ENCODE data around the gene ETV4. TPM values are rescaled to one million over a fixed set of nuclear protein-coding genes. Genes with fewer than 3 reads are reported as not detected.

Gene ETV4
- total RNA-seq, 1 experiment from 2014 or later = 31.5 TPM

DNA sequence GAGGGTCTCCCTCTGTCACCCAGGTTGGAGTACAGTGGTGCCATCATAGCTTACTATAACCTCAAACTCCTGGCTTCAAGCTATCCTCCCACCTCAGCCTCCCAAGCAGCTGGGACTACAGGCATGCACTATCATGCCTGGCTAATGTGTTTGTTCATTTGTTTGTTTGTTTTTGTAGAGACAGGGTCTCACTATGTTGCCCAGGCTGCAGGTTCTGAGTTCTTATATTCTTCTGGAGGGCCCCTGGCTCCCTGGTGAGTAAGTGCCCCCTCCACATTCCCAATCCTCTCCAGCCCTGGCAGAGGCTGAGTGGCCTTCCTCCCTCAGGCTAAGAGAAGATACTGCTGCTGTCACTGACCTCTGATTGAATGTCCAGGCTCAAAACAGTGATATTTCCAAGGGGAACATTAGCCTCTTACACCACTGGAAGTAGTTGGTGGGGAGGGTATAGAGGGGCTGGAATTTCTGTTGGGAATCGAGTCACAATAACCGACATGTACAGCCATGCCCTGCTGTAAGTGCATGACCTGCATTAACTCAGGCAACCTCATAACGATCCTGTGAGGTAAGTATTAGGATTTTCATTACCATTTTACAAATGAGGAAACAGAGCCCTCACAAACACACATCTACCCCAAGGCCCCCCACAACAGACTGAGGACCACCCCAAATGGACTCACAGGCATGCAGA, 2.7 kb upstream of the ETV4 start:
- in situ Hi-C loops (cut with HindIII; ENCODE audit: low sequenced_read_pairs) = no loop called here
- no peak for DNase-seq (ENCODE audit: low spot score)

DNA sequence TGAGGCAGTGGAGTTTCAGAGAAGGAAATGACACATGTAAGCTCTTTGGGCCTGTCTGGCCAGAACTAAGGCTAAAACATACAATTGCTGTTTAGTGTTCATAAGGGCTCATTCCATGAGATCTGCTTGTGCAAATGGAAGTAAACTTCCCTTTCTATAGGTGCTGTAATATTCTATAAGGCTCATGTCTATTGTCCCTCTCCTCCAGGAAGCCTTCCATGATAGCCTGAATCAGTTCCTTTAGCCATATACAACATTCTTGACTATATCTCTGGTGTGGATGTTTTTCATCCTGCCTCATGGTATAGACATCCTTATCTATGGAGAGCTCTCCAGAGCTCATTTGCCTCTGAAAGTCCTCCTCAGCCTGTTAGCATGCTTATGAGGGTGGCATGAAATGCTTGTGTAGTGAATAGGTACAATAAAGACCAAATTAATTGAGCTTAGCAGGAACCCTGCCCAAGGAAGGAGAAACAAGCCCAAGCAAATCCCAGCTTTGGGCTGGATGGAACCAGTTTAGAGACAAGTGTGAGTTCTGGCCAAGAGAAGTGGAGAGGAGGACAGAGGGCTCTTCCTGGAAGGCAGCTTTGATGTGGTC, 1.6 kb upstream of the ETV4 start:
- in situ Hi-C loops (cut with HindIII; ENCODE audit: low sequenced_read_pairs) = no loop called here
- DNase-seq (ENCODE audit: low spot score) = no peak

DNA sequence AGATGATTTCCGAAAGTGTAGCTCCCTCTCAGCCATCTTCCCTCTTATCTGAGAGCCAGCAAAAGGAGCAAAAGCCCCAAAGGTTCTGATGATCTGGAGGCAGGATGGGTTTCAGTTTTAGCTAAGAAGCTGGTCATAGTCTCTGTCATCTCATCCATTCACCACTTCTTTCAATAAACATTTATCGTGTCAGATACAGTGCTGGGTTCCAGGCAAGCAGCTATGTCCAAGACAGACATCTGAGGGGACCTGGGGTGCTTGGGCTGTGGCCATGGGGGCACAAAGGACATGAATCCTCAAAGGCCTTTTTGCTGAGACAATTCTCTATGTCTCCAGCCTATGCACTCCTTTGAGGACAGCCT, 1.0 kb upstream of the ETV4 start:
- in situ Hi-C loops (cut with HindIII; ENCODE audit: low sequenced_read_pairs) = no loop called here
- DNase-seq (ENCODE audit: low spot score) = no peak

DNA sequence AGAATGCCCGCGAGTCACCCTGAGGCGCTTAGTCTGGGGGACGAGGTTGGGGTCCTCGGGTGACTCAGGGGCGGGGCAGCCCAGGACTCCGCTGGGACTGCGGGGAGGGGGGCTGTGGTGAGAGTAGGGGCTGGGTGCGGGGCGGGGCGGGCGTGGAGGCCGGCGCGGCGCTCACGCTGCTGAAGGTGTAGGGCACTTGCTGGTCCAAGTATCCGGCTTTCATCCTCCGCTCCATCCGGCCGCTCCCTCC, 832 bp downstream of the ETV4 start:
- DNase-seq (ENCODE audit: low spot score) = no peak
- in situ Hi-C loops (cut with HindIII; ENCODE audit: low sequenced_read_pairs) = no loop called here

DNA sequence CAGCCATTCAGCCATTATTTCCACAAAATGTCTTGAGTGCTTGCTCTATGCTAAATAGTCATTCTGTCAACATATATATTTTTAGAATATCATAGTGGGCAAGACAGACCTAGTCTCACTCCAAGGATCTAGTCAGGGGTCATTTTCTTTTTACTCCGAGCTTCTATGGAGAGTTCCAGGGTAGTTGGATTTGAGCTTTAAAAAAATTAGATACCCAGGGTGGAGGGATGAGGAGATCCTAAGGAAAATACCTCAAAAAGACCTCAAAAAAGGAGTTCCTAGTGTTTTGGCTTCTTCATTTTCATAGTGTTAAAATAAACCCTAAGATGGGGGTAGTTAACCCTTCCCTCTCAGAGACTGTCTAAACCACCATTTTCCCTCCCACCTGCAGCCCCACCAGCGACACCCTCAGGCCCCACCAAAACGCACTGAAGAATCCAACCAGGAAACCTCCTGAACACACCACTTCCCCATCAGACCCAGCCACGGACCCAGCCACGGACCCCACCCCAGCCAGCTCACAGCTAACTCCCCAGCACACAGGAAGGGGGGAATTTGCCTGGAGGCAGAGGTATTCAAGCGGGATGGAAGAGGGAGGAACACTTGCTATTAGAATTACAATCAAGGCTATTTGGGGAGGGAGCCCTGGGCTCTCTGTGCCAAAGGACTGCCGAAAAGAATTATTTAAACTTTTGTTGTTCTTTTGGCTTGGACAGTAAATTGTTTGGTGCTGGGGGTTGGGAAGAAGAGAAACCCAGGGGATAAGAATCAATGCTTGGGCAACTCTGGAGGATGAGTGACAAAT, 2.2 kb downstream of the ETV4 start:
- no peak for DNase-seq (ENCODE audit: low spot score)

DNA sequence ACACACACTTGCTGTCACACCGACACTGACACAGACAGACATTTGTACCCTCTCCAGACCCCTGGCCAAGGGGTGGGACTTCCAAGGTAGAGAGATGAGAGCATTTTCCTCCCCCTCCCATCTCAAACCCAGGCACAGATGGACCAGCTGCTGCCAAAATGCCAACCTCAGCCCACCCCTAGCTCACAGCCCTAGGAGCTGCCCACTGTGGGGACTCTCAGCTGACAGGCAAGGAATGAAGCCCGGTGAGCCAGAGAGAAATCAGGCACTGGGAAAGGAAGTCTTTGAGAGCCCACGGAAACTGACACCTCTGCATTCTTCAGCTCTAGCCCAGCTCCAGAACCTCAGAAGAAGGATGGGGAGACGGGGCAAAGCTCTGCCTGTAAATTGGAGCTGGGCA, 2.8 kb downstream of the ETV4 start:
- no peak for DNase-seq (ENCODE audit: low spot score)
- in situ Hi-C loops (cut with HindIII; ENCODE audit: low sequenced_read_pairs) = no loop called here

More for the DNA sequence above, 2.2 kb downstream of the ETV4 start:
- in situ Hi-C loops (cut with HindIII; ENCODE audit: low sequenced_read_pairs) = no loop called here

DNA sequence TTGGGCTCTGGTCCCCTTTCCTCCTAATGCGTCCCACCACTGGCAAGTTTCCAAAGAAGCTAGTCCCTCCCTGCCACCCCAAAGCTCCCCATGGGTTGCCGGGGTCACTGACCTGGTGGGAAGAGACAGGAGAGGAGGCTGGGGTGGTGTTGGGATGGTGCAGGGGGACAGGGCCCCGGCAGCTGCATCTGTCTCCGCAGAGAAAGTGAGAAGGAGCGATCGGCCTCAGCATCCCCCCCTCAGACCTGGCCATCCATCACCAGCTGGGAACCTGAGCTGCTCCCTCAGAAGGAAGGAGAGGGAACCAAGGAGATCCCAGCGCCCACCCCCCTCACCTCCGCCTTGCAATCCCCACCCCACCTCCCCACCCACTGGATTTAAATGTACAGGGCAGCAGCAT, 3.3 kb downstream of the ETV4 start:
- no peak for DNase-seq (ENCODE audit: low spot score)
- in situ Hi-C loops (cut with HindIII; ENCODE audit: low sequenced_read_pairs) = no loop called here

DNA sequence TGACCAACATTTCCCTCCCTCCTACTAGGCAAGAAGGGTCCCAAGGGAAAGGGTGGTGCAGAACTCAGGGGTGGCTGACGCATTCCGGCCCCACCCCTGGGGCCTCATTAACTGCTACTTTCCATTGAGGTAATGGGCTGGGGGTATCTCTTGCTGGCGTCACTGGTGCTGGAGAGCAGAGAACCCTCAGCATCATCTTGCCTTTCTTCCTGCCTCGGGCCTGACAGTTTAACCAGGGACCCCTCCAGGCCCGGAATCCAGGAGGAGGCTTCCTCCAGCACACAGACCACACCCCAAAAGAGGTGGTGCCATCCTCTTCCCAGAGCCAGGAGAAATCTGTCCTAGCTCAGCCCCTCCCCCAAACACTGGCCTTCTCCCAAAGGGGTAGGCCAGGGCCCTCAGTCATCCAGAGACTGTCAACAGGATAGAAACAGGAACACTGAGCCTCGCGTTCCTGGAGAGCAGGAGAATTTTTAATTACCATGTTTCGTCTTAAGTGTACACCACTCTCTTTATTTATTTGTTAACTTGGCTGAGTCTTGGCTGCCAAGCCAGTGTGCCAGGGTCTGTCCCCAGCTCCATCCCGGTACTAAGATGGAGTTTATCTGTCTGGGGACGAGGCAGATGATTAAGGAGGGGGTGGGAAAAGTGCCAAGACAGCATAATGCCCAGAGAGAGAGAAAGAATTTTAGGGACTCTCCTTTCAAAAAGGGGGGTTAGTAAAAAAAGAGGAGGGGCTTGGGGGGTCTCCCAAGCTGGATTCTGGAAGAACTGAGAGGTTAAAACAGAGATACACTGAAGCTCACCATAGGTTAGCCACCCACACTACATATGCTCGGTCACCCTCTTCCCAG, 5.1 kb downstream of the ETV4 start:
- no peak for DNase-seq (ENCODE audit: low spot score)
- in situ Hi-C loops (cut with HindIII; ENCODE audit: low sequenced_read_pairs) = no loop called here

DNA sequence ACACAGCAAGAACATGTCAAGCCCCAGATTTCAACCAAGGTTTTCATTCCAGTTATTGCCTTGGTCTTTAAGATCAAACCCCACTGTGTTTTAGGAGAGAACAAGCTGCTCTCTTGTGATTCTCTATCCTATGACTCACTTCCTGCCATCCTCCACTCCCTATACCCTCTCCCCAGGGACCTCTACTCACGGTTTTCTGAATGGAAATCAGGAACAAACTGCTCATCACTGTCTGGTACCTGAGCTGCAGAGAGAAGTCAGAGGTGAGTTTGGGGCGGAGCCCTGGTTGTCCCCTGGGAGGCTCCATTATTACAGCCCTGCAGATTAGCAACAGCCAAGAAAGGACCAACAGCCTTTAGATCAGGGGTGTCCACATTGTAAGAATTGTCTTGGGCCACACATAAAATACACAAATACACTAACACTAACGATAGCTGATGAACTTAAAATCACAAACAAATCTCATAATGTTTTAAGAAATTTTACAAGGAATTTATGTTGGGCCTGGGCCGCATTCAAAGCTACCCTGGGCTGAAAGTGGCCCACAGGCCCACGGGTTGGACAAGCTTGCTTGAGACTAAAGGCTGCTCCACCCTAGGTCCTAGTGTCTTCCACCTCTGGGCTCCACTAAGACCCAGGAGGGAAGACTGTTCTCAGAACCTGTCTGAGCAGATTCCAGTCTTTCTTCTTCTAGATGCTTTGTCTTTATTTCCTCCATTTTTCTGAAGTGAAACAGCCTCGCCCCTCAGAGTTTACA, 9.7 kb downstream of the ETV4 start:
- in situ Hi-C loops (cut with HindIII; ENCODE audit: low sequenced_read_pairs) = no loop called here
- DNase-seq (ENCODE audit: low spot score) = no peak

DNA sequence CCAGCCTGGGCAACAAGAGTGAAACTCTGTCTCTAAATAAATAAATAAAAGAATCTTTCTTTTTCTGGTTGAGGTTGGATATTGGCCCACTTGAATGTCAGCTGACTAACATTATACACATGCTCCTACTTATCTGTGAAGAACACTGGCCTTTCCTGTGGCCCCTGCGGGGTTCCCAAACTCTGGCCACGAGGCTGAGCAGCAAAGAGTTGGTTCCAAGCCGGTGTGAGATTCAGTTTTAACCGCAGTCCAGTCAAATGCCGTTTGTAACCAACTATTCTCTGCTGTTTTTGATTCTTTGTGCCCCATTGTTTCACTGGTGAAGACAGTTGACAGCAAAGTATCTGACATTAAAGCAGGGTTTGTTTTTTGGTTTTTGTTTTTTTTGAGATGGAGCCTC, 11.2 kb downstream of the ETV4 start:
- in situ Hi-C loops (cut with HindIII; ENCODE audit: low sequenced_read_pairs) = no loop called here
- DNase-seq (ENCODE audit: low spot score) = no peak

DNA sequence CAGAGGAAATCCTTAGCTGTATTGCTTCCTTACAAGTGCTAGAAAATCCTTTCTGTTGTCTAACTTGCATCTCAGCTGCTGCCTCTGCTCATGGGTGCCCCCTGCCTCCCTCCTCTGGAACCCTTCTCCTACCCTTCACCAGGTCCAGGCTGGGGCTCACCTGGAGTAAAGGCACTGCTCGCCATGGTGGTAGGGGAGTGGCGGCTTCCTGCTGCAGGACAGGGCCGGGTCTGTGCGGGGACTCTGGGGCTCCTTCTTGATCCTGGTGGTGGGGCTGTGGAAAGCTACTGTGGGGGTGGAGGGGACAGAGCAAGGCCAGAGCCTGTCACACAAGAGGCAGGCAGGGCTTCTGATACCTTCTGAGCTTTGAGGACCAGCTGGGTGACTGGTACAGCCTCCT, 12.4 kb downstream of the ETV4 start:
- in situ Hi-C loops (cut with HindIII; ENCODE audit: low sequenced_read_pairs) = no loop called here
- DNase-seq (ENCODE audit: low spot score) = no peak

DNA sequence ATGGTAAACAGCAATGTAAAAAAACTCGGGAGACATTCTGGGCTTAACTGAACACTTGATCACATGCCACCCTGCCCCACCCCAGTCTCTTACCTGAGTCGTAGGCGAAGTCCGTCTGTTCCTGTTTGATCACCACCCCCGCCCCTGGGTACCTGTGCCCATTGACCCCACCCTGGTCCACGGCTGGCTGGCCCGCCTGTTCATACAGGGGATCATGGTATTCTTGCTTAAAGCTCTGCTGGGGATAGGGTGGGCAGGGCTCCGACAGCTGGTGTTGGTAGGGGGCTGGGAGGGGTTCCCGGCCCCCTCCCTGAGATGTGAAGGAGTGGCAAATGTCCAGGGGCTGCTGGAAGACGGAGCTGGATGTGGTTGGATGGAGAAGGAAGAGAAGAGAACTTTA, 13.6 kb downstream of the ETV4 start:
- in situ Hi-C loops (cut with HindIII; ENCODE audit: low sequenced_read_pairs) = no loop called here
- DNase-seq (ENCODE audit: low spot score) = no peak

DNA sequence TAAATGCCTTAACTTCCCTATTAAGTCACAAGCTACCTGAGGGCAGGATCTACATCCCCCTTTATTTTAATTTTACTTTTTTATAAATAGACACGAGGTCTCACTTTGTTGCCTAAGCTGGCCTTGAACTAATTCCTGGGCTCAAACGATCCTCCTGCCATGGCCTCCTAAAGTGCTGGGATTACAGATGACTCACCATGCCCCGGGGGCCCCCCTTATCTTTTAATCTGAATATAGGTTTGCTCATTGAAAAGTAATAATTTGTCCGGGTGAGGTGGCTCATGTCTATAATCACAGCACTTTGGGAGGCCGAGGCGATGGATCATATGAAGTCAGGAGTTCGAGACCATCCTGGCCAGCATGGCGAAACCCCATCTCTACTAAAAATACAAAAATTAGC, 14.2 kb downstream of the ETV4 start:
- in situ Hi-C loops (cut with HindIII; ENCODE audit: low sequenced_read_pairs) = no loop called here
- no peak for DNase-seq (ENCODE audit: low spot score)

DNA sequence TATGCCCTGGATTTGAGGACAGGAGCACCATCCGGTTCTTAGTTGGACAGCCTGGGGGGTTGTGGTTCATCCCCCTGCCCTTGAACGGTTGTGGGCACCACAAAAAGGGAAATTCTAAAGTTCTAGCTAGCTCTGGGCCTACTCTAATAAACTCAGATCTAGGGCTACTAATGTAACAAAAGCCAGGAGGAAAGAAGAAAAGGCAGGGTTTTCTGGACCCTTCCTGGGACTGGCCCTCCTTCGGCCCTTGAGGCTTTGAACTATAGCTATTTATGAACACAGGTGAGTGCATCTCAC, 15.1 kb downstream of the ETV4 start:
- in situ Hi-C loops (cut with HindIII; ENCODE audit: low sequenced_read_pairs) = no loop called here
- no peak for DNase-seq (ENCODE audit: low spot score)

DNA sequence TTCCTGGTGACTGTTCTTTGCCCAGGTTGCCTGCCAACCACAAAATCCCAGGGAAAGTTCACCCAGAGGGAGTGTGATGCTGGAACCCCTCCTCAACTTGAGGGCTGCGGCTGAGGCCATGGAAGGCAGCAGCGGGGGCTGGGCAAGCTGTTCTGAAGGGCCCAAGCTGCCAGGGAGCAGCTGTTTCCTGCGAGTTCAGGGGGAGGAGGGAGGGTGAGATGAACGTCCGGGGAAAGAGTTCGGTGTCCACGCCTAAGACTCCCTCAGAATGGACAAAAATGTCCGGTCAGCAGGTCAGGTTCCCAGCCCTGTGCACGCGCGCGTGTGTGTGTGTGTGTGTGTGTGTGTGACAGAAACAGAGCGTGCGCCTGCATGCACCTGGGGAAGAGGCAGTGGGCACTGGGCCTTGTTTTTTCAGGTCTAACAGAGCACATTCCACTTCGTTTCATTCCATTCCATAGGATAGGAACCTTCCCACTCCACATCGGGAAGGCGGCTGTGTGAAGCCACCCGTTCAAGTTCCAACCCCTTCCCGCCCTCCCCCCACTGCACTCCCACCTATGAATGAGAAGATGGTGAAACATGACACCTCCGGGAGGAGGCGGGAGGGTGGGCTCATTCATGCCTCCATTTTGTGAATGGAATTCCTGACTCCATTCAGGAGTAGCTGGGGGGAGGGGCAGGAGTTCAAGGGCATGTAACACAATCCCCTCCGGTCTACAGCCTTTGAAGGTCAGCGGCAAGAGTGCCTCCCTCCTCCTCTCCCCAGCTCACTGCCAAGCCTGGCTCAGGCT, 15.7 kb downstream of the ETV4 start:
- DNase-seq (ENCODE audit: low spot score) = peak; percentile 14
- in situ Hi-C loops (cut with HindIII; ENCODE audit: low sequenced_read_pairs) = no loop called here

DNA sequence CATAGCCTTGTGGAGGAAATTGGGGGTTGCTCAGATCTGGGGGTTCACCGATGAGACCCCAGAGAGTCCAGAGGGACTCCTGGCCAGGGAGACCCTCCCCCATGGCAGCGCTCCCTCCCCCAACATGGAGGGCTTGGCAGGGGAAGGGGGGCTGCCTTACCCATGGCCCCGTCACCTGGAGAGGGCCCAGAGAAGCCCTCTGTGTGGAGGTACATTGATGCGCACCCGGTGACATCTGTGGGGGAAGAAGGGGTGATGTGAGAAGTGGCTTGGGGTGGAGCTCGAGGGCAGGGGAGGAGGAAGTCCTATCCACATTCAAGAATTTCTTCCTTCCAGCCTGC, 16.2 kb downstream of the ETV4 start:
- in situ Hi-C loops (cut with HindIII; ENCODE audit: low sequenced_read_pairs) = no loop called here
- no peak for DNase-seq (ENCODE audit: low spot score)

DNA sequence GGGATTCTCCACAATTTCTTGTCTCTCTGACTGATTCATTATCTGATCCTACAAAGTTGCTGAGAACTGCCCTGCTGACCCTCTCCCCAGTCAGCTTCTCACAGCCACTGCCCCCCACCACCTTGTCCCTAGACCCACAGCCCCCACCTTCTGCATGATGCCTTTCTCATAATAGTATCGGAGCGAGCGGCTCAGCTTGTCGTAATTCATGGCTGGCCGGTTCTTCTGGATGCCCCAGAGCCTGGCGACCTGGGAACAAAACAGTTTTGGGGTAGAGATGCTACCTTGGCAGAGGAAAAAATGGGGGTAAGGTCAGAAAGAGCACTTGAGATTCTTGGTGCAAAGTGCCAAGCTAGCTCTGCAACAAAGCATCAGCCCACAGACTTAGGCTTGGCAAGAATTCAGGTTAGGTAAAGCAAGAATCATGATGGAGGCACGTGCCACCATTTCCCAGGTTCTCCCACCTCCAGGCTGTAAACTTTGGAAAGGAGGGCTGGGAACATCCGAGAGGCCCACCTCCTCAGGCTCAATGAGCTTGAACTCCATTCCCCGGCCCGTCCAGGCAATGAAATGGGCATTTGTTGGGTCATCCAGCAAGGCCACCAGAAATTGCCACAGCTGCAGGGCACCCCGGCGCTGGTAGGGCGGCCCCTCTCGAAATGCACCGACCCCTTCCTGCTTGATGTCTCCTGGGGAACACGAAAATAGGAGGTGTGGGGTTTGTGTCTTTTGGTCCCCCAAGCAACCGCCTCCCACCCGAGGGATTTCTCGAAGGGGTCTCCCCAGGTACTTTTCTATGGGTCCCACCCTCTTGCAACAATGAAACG, 16.9 kb downstream of the ETV4 start:
- DNase-seq (ENCODE audit: low spot score) = no peak
- in situ Hi-C loops (cut with HindIII; ENCODE audit: low sequenced_read_pairs) = no loop called here

DNA sequence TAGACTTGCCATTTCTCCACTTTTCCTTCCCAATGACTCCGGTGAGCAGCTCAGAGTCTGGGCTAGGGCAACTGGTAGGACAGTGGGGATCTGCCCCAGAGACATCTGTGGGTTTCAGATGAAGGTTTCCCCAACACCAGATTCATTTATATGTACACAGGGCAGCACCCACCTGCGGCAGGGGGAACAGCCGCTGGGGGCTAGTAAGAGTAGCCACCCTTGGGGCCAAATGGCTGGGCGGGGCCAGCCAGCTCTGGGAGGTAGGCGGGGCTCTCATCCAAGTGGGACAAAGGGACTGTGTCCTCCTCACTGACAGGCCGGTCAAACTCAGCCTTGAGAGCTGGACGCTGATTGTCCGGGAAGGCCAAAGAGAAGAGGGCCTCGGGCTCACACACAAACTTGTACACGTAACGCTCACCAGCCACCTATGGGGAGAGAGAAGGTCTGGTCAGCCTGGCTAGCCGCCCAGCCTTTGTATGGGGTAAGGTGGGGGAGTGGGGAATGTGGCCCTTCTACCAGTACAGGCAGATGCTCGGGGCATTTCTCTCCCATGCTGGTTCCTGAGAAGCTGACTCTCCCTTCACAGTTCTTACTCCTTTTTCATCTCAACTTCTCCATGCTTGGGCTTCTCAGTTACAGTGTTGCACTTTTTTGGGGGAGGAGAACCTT, 17.7 kb downstream of the ETV4 start:
- DNase-seq (ENCODE audit: low spot score) = no peak
- in situ Hi-C loops (cut with HindIII; ENCODE audit: low sequenced_read_pairs) = no loop called here

All from G401 (cell line).